OCI-LY1 (cell line): ENCODE data around the gene ANKRD33.

ENCODE experiments used
- H2AFZ ChIP-seq: fragments of 200-600 bp; sonication (generic), shearing (Covaris generic); 2 replicates; pipeline ENCODE4 v1.6.0; 2014; ENCODE audit warnings: antibody characterized with exemption, mild to moderate bottlenecking, low read length
- H3F3A ChIP-seq: fragments of 200-600 bp; sonication (generic), shearing (Covaris generic); 2 replicates; pipeline ENCODE4 v1.6.0; 2014; ENCODE audit warnings: mild to moderate bottlenecking, antibody characterized with exemption, low read length, moderate library complexity; ENCODE audit not compliant: insufficient read depth
- H3K27ac ChIP-seq: fragments of 200-600 bp; sonication (generic); 2 replicates; pipeline ENCODE4 v1.5.1; 2014; ENCODE audit warnings: low read length, mixed run types, mild to moderate bottlenecking, low read depth; ENCODE audit not compliant: poor library complexity, severe bottlenecking
- H3K27me3 ChIP-seq: fragments of 200-600 bp; sonication (generic); 2 replicates; pipeline ENCODE4 v1.6.0; 2014; ENCODE audit warnings: antibody characterized with exemption, mild to moderate bottlenecking, low read length, moderate library complexity; ENCODE audit not compliant: insufficient read depth
- H3K36me3 ChIP-seq: fragments of 200-600 bp; sonication (generic); 2 replicates; pipeline ENCODE4 v1.6.1; 2014; ENCODE audit warnings: mild to moderate bottlenecking, antibody characterized with exemption, low read length, moderate library complexity, mixed read lengths; ENCODE audit not compliant: insufficient read depth
- H3K4me1 ChIP-seq: fragments of 200-600 bp; sonication (generic); 2 replicates; pipeline ENCODE4 v1.5.1; 2014; ENCODE audit warnings: mild to moderate bottlenecking, low read length, moderate library complexity; ENCODE audit not compliant: insufficient read depth, severe bottlenecking
- H3K4me2 ChIP-seq: fragments of 200-600 bp; sonication (generic), shearing (Covaris generic); 2 replicates; pipeline ENCODE4 v1.6.1; 2014; ENCODE audit warnings: low read length
- H3K4me3 ChIP-seq: fragments of 200-600 bp; sonication (generic); 2 replicates; pipeline ENCODE4 v1.5.1; 2014; ENCODE audit warnings: low read length, low read depth, mild to moderate bottlenecking, mixed read lengths; ENCODE audit not compliant: poor library complexity, severe bottlenecking
- H3K79me2 ChIP-seq: fragments of 200-600 bp; shearing (Covaris generic); 2 replicates; pipeline ENCODE4 v1.6.1; 2016; ENCODE audit warnings: mixed run types, low read length, mixed read lengths; ENCODE audit not compliant: insufficient read depth
- H3K9ac ChIP-seq: fragments of 200-600 bp; sonication (generic), shearing (Covaris generic); 2 replicates; pipeline ENCODE4 v1.6.1; 2014; ENCODE audit warnings: mild to moderate bottlenecking, low read length, mixed read lengths
- H3K9me2 ChIP-seq: fragments of 200-600 bp; sonication (generic), shearing (Covaris generic); 2 replicates; pipeline ENCODE4 v1.6.1; 2014; ENCODE audit warnings: low read depth, mild to moderate bottlenecking, low read length, mixed read lengths
- H3K9me3 ChIP-seq: fragments of 200-600 bp; shearing (Covaris generic); 2 replicates; pipeline ENCODE4 v1.6.1; 2014; ENCODE audit warnings: low read length, mixed read lengths
- H4K20me1 ChIP-seq: fragments of 200-600 bp; sonication (generic), shearing (Covaris generic); 2 replicates; pipeline ENCODE4 v1.6.0; 2016; ENCODE audit warnings: mild to moderate bottlenecking, low read length; ENCODE audit not compliant: insufficient read depth
- CTCF ChIP-seq: fragments of 200-600 bp; sonication (generic), shearing (Covaris generic); IDR thresholded peaks from 2 replicates; pipeline ENCODE4 v1.5.1; 2017; ENCODE audit warnings: mild to moderate bottlenecking, antibody characterized with exemption, low read length, moderate library complexity, mixed read lengths
- EZH2 ChIP-seq: fragments of 200-600 bp; sonication (generic), shearing (Covaris generic); IDR thresholded peaks from 2 replicates; pipeline ENCODE4 v1.8.0; 2017; ENCODE audit warnings: borderline replicate concordance, mixed run types, mild to moderate bottlenecking, antibody characterized with exemption, low read length, moderate library complexity, mixed read lengths

Gene ANKRD33

GRCh38 chr12:51898506-51898905 lies 10.6 kb downstream of the ANKRD33 start:
- H3K4me2 ChIP-seq = no peak overlapping the region
- H3K4me3 ChIP-seq = no peak overlapping the region
- no peak overlapping the region for H2AFZ ChIP-seq

GRCh38 chr12:51898937-51899336 lies 11.0 kb downstream of the ANKRD33 start:
- H3K4me2 ChIP-seq = no peak overlapping the region
- no peak overlapping the region for H3K4me3 ChIP-seq
- no peaks in the 10 kb centered on the region for H3K9me2 ChIP-seq
- H3K9me3 ChIP-seq = no peaks in the 10 kb centered on the region
- no peaks in the 10 kb centered on the region; the same call in 1 of the 2 replicates for H3K27me3 ChIP-seq
- no peaks in the 10 kb centered on the region for H3K36me3 ChIP-seq
- H3K27ac ChIP-seq = no peak overlapping the region
- H3K4me1 ChIP-seq = no peaks in the 10 kb centered on the region
- TF ChIP-seq CTCF (no peak), EZH2 (no peak)
- no peaks in the 10 kb centered on the region for H3F3A ChIP-seq
- no peak overlapping the region for H2AFZ ChIP-seq
- H4K20me1 ChIP-seq = no peaks in the 10 kb centered on the region
- no peak overlapping the region for H3K9ac ChIP-seq
- H3K79me2 ChIP-seq = no peaks in the 10 kb centered on the region

More at GRCh38 chr12:51898506-51898905, 10.6 kb downstream of the ANKRD33 start:
- no peak overlapping the region for H3K9ac ChIP-seq
- H3K4me1 ChIP-seq = no peaks in the 10 kb centered on the region
- H3K27me3 ChIP-seq = no peaks in the 10 kb centered on the region; the same call in 1 of the 2 replicates
- no peaks in the 10 kb centered on the region for H3K79me2 ChIP-seq
- H3K36me3 ChIP-seq = no peaks in the 10 kb centered on the region
- no peaks in the 10 kb centered on the region for H4K20me1 ChIP-seq
- TF ChIP-seq EZH2 (no peak), CTCF (no peak)
- H3K9me2 ChIP-seq = no peaks in the 10 kb centered on the region
- H3K27ac ChIP-seq = no peak overlapping the region
- no peaks in the 10 kb centered on the region for H3F3A ChIP-seq
- H3K9me3 ChIP-seq = no peaks in the 10 kb centered on the region

GRCh38 chr12:51900323-51900889 lies 12.5 kb downstream of the ANKRD33 start:
- Histone ChIP-seq H3K9me2 (no peaks in the 10 kb centered on the region), H4K20me1 (no peaks in the 10 kb centered on the region), H3K36me3 (no peaks in the 10 kb centered on the region), H3K4me3 (no peak overlapping the region), H3K27ac (no peak overlapping the region), H3K4me1 (no peaks in the 10 kb centered on the region), H3K27me3 (no peaks in the 10 kb centered on the region; the same call in 1 of the 2 replicates), H3F3A (no peaks in the 10 kb centered on the region), H3K79me2 (no peaks in the 10 kb centered on the region), H3K9me3 (no peaks in the 10 kb centered on the region), H3K4me2 (no peak overlapping the region), H3K9ac (no peak overlapping the region), H2AFZ (no peak overlapping the region)
- TF ChIP-seq EZH2 = no peak
- no peak for TF ChIP-seq CTCF
